Stimulated activated CD4-positive, alpha-beta T cell treated with anti-CD3 and anti-CD28 coated beads, Interleukin-4, amount 100 ng/mL, for 24 hours (primary cell): ENCODE results near the gene THSD7A.

Source experiments
- DNase-seq: peaks from one replicate; pipeline ENCODE4 v3.0.0-alpha.2; 2020

THSD7A gene

DNA sequence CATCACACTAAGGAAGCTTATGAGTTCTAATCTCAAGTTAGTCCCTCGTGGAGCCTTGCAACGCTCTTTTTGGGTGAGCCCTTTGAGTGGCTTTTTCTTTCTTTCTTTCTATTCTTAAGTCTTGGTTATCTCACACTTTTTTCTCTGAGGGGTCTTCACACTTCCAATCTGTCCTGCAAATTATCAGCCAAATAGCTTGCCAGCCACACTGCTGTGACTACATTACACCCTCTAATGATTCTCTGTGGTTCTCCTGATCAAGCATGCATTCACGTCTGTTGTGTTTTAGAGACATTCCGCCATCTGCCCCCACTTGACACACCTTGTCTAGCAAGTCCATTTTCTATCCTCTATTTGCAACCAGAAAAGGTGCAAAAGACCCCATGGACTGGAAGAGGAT, 340.2 kb downstream of the THSD7A start:
- DNase-seq, result no peak

DNA sequence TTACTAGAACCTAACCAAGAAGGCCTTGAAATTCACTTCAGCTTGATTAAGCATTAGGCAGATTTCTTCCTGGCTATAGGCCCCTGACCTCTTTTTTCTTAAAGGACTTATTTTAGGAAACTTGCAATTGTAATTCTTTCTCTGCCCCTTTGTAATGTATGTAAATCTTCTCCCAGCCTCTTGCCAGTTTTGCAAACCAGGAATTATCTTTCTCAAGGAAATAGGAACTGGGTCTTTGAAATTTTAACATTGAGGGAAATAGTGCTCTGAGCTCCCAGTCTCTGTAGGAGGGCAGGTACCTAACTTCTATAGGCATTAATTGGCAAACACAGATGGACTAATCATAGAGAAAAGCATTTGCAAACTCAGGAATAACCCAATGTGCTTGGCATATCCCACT, 342.7 kb downstream of the THSD7A start:
- no peak for DNase-seq

DNA sequence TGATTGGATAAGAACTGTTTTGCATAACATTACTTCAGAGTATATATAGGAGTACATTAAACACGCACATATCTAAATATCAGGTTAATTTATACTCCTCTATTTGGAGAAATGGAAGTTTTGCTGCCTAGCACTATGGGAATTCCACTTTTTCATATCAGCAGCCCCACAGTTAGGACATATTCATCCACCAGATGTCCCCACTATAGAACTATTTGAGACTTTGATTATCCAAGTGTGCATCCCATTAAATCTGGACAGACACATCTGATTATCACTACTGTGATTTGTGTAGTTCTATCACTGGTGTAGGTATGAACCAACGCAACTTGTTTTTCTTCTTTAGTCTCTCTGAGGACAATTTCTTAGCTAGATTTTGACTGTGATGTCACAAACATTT, 345.7 kb downstream of the THSD7A start:
- no peak for DNase-seq

DNA sequence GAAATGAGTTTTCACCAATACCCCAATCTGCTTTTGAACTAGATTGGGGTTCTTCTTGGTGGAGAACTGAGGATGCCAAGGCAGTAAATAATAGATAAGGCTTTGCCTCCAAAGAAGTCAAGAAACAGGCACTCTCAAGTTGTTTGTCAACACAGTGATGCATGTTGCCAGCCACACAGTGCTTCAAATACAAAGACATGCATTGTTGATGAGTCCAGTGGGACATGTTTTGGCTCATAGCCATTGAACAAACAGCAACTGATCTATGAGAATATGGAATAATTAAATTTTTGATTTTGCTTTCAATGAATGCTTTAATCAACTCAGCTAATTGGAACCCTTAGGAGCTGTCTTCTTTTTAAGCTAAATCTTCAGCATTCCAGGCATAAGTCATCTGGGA, 346.4 kb downstream of the THSD7A start:
- DNase-seq, result no peak

DNA sequence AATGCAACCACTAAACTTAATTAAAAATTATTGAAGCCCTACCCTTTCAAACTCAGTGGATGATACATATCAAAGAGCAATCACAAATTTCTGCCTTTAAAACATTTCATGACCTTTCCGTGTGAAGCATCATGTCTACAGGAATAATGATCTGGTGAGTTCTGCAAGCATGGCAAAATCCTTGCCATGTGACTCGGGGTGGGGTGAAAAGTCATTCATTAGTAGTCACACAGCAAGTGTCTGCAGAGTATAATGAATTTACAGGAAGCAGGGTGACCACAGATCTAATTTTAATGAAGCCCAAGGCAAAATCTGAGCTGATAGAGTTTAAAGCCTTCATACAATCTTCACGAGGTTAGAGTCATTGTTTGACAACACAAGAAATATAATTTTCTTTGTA, 351.9 kb downstream of the THSD7A start:
- no peak for DNase-seq

DNA sequence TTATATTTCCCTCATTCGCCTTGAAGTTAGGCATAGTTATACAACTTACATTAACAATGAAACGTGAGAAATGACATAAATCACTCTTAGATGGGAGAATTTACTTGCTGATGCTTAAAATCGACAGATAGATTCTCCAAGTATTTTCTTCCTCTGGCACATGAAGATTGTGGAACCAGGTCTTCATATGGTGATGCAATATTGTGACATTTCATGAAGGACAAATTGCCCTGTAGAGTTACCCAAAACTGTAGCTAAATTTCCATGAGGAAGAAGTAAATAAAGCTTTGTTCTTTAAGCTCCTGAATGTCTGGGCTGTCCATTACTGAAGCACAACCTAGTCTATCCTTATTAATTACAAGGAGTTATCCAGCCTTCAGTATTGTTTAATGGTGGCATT, 353.1 kb downstream of the THSD7A start:
- DNase-seq, result no peak

DNA sequence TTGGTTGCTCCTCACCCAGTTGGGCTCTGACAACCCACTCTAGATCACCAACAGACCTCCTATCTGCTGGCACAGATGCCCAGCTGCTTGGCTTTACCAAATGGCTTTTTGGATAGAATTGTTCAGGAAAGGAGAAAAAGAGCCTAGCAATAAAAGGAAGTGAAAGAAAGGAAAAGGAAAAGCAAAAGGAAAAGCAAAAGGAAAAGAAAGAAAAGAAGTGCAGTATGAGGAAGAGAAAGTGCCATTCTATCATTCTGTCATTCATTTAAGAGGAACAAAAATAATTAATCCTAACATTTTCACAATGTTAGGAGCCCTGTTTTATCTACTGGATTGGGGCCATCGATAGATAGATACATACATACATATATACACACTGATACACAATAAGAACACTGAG, 353.6 kb downstream of the THSD7A start:
- no peak for DNase-seq

DNA sequence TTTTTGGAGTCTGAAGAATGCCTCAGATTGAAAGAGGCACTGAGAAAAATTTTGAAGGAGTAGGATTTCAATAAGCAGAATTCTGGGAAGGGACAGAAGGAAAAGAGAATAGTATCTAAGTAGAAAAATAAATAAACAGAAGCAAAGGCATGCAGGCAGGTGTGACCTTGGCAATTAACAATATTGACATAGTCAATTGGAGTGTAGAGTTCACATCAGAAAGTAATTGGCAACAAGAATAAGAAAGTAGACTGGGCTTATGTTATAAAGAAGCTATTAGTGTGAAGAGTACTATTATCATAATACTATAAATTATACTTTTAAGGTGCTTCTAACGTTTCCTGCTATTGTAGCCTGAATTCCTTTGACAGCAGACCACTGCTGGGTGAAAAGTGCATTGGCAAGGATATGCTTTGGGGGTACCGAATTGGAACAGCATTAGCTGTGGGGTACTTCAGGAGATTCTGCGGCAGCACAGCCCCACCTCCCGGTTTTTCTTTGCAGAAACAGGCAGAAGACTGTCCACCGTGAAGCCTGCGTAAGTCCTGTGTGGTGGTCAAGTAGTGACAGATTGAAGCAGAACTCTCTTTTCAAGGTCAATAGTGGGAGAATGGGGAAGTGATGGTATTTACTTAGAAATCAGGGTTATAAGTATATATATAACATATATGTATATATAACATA, 357.0 kb downstream of the THSD7A start:
- DNase-seq, result no peak

DNA sequence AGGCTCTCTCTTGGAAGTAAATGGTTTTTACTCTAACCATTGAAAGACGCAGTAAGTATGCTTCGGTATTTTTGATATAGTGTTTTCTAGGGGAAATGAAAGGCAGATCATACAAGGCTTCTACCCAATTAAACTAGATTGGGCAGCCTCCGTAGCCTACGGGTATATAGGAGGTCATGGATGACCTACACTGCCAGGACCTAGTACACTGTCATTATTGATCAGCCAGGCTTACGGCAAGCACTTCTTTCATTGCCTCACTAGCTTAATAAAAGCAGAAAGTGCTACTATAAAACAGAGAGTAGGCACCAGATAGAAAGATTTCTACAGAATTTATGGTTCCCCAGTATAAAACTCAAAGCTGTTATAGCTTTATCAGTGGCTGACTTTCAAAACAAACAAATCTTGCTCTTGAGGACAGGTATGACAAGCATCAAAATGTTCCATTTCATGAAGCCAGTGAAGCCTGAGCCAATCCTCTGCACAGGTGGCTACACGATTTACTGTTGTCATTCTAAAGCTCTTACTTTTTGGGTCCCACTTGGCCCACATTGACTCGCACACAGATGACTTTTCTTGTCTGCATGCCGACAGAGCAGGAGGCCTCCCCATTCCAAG, 358.1 kb downstream of the THSD7A start:
- no peak for DNase-seq

DNA sequence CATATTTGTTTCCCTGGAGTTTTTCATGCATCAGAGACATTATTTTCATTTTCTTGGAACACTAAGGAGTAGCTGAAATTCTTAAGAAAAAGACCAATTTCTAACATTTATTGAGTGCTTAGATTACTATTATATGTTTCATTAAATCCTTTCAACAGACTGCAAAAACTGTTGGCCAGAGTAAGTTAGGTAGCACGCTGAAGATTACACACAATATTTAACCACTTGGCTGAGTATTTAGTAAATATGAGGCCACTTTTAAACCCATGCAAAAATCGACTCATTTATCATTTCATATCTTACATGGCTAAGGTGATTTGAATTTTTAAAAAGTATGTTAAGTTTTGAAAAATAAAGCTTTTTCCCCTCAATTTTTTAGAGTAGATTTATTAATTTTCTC, 358.8 kb downstream of the THSD7A start:
- no peak for DNase-seq

DNA sequence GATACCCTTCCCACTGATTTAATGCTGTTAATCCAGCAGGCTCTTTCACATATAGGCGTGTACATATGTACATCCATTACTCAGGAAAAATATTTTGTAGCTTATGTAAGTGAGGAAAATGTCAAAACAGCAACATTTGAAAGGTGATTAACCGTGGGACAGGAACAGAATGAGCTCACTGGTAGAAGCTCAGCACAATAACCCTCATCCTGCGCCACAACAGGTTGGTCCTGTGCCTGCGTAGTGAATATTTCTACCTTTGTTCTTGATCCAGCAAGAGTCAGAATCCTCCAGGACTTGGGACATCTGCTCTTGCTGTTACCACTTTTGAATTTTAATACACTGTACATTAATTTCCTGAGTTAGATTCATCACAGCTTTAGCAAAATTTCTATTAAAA, 359.4 kb downstream of the THSD7A start:
- DNase-seq, result no peak

DNA sequence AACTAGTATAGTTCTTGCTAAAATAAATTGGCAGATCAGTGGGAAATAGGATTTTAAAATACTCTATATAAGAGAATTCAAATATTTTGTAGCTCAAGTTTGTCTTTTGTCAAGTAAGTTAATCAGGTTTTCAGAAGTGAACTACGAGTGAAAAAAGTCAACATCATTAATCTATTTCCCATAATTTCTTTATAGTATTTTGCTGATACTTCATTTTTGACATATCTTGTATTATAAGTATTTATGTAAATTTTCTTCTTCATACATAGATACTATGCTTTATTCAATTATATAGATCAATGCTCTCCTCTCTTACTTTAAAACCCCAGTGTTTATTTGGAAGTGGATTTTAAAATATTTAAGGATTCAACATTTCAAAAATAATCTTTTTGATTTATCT, 360.7 kb downstream of the THSD7A start:
- DNase-seq, result no peak

DNA sequence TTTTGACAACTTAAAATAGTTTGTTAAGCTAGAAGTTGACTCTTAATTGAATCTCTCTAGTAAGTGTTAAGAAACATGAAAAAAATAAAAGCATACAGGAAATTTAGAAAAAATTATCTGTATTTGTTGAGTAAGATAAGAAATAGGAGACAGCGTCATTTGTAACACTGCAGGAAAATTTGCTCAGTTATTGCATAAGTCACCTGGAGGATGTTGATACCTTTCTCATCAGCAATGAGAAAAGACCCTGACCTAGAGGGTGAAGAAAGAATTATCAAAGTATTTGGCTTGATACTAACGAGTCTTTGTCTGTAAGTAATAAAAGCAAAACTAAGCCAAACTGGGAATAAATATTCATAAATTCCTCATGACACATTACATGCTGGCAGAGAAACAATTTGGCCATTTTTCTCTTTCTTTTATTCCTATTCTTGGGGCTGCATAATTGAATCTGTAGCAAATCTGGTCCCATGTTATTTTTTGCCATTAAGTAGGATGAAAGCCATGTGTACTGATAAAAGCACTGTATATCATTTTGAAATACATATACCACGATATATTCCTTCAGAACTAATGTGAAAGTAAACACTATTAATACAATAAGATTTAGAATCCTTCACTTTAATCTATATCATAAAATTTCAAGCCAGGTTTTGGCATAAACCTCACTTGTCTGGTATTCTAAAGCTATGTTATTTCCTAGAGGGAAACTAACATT, 362.8 kb downstream of the THSD7A start:
- DNase-seq, result no peak

DNA sequence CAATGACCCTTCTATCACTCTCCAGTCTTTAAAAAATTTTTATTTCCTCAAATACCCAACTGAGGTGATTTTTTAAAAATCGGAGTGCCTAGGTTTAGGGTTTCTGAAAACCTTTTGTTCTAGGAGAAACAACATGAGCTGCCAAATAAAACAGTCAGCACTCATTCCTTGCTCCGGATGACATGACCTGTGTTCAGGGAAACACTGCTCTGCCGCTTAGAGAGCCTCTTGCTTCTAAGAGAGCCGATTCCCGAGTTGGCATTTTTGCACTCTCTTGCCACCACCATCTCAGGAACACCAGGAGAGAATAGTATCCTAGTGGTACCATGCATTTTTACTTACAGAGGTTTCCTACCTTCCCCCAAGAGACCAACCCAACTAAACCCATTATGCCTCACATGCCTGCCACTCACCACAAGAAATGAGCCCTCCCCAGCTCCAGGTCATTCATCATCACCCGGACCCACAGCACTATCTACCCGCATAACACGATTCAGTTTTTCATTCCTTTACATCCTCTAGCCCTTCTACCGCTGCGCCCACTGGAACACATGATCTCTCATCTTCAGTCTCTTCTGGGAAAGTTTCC, 365.4 kb downstream of the THSD7A start:
- no peak for DNase-seq

DNA sequence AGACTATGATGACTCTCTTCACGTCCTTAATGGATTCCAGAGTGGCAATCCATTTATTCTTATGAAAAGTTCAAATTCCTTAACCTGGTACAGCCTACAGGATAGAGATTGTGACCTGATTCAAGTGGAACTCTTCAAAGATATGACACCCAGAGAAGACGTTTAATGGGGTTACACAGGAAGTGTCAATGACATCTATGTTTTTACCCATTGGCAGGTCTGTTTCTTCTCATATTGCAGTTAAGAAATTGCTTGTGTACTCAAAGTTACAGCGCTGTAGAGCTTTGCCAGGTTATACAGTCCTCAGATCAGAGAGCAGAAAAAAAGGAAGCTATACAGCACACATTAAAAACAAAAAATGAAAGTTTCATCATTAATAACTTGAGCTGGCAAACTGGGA, 367.4 kb downstream of the THSD7A start:
- no peak for DNase-seq

DNA sequence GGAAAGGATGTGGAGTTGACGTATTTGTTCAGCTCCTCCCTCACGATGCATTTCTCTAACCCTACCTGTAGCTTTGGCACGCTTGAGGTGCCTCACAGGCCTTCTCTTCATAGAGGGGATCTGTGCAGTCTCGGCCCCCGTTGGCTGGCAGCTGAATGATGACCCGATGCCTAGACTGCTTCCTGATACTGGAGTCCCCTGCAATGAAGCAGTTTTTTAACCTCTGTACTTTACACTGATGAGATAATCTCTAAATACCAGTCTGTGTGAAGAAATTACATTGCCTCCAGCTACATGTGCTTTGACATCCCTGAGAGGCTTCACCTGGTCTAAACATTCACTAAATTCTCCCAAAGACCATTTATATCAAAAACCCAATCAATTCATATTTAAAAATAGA, 370.1 kb downstream of the THSD7A start:
- DNase-seq, result no peak

DNA sequence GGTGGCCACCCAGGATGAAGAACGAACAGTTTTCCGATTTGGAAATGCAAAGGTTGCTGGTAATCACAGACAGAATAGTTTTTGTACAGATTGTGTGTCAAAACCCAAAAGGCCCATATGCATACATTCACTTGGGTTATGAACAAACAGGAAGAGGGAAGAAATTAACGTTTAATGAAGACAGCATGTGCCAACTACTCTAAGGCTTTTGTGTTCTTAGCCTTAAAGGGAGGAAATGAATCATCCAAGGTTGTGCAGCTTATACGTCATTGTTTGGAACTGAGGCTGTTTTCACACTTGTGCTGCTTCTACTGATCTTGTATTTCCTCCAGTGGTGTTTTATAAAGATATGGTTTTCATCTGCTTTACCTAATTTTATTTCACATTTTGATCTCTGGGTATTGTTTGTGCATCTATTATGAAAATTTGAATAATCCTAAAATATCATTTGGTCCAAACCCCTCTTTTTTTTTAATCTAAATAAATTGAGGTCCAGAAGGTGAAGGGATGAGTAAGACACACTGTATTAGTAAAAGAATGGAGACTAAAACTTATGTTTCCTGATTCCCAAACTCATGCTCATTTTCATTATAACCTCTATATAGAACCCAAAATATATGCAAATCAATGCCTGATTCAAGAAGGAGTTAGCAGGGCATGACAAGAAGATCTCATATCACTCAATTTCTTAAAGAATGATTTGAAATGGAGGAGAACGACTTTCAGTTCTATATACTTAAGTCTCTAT, 373.1 kb downstream of the THSD7A start:
- no peak for DNase-seq

DNA sequence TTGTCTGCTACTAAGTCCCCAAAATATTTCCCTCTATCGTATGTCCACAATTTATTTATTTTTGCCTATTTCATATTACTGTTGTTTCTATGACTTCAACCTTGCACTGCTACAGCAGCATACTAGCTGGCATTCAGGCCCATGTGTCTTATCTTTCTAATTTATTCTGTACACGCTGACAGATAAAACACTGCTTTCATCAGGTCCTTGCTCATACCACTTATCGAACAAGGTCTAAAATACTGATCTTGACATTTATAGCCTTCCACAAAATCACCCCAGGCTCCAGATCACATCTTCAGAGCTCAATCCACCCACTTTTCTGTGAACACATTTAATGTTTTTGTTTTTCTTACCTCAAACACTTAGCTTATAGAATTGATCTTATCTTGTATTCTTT, 374.6 kb downstream of the THSD7A start:
- DNase-seq, result no peak

DNA sequence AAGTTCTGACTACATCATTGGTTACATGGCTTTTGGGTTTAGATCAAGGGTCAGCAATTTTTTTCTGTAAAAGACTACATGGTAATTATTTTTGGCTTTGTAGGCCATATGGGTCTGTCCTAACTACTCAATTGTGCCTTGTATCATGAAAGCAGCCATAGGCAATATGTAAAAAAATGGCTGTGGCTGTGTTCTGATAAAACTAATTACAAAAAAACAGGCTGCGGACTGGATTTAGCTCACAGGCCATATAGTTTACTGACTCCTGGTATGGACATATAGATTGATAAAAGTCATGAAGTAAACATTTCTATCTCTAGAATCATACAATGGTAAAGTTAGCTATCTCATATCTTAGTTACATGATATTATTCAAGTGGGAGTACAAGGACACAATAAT, 375.4 kb downstream of the THSD7A start:
- no peak for DNase-seq

DNA sequence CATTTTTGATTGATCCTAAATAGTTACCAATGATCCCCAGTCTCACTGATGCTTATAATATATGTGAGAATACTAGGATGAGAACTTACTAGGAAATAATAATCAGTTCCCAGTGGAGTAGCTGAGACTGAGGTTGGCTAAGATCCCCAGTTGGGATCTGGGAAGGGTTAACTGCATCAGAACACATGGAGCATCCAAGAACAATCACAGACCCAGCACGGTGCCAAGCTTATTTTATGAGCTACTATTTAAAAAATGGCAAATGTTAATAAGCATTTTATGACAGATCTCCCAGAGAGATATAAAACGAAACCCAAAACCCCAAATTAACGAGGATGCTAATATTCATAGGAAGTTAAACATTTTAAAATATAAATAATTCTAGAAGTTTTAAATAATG, 379.5 kb downstream of the THSD7A start:
- DNase-seq, result no peak

DNA sequence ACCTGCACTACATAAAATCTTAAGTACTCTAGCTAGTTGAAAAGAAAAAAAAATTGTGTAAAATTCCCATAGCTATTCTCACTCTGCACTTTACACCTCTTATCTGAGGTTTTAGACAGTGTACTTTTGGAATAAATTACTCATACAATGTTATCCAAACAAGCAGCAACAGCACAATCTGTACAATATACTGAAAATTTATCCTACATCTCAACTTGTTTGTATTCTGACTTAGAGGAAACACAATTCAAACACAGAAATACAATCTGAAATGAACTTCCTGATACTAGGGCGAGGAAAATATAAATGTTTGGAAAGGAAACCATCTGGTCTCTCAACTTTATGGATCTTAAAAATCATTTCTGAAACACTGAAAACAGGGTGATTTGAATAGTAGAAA, 381.7 kb downstream of the THSD7A start:
- DNase-seq, result no peak

DNA sequence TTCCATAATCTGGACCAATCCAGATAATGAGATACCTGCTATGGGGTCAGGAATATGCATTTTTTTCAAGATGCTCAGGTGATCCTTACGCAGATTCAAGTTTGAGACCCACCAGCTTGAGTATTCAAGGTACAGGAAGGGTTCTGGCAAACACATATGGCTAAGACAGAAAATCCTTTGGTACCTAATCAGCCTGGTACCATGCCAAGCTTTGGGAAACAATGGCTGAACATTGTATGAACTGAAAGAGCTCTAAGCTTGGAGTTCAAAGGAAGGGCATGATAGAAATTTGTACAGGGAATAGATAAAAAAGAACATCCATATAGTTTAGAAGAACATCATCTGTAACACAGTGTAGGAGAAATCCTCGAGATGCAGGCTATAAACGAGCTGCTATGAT, 382.7 kb downstream of the THSD7A start:
- DNase-seq, result no peak

DNA sequence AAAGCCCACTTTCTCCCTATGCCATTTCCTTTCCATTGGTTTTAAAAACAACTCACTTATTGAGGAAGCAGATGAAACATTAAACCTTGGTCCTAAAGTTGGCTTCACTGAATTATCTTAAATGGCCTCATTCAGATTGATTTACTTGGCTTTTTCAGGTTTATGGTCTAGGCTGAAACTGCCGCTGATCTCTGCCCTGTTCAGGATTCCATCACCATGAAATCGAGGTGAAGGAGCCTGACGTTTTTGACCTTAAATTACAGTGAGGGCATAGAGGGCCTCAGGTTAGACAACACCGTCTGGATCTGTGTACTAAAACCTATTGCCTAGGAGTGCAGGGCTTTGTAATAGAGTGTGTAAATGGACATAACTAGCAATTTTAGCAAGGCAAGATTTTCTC, 383.7 kb downstream of the THSD7A start:
- no peak for DNase-seq
